ENCODE results near the gene ZNHIT6. TPM values are rescaled to one million over a fixed set of nuclear protein-coding genes. Genes with fewer than 3 reads are reported as not detected.

The ZNHIT6 gene
- total RNA-seq, 2 experiments from 2014 or later = 16.7 to 17.9 TPM

- no peak for DNase-seq
- Mint-ChIP-seq H3K27ac (no peak overlapping the region), H3K4me1 (ENCODE audit: low read depth) (no peaks in the 10 kb centered on the region), H3K4me3 (no peak overlapping the region), H3K9me3 (ENCODE audit: insufficient read depth) (peaks cover 8% of the 10 kb centered on the region), H3K36me3 (ENCODE audit: low read depth) (no peaks in the 10 kb centered on the region), H3K27me3 (ENCODE audit: low read depth) (no peaks in the 10 kb centered on the region)
- ChIA-PET CTCF (interaction anchor here (0.8 to 1.7 kb wide), 3 partner anchors 10 to 80 kb away, joined by 3 to 5 read pairs (median 5); no protein-coding TSS in a partner anchor), POLR2A (no interaction called here)
- no peak for ATAC-seq
Observed at GRCh38 chr1:85612704-85613361, 95.4 kb downstream of the ZNHIT6 start.

- no peaks in the 10 kb centered on the region for H3K4me1 Mint-ChIP-seq (ENCODE audit: low read depth)
- H3K4me3 Mint-ChIP-seq = no peak overlapping the region
- peaks cover 8% of the 10 kb centered on the region for H3K9me3 Mint-ChIP-seq (ENCODE audit: insufficient read depth)
- no peaks in the 10 kb centered on the region for H3K27me3 Mint-ChIP-seq (ENCODE audit: low read depth)
- DNase-seq = no peak
- ChIA-PET CTCF (interaction anchor here (1.7 kb wide), 1 partner anchor 81 kb away, joined by 5 read pairs; no protein-coding TSS in a partner anchor), POLR2A (no interaction called here)
- H3K36me3 Mint-ChIP-seq (ENCODE audit: low read depth) = no peaks in the 10 kb centered on the region
- H3K27ac Mint-ChIP-seq = no peak overlapping the region
- ATAC-seq = no peak
Observed at GRCh38 chr1:85611856-85612255, 96.4 kb downstream of the ZNHIT6 start.

DNA sequence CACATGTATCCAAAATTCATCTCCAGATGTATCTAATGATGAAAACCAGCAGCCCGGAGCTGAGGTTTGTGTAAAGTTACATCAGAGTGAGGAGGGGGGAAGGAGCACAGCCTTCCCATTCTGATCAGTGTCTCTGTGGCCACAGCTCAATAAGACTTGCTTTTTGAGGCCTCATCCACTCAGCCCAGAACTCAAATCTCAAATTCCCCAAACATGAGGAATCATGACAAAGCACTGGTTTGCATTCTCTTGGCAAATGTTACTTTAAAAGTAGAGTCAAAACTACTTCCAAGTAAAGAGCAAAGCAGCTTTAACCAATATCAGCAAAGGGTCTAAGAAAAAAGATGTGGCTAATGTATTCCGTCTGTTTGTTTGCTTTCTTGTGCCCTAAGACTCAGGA, 96.8 kb downstream of the ZNHIT6 start:
- Mint-ChIP-seq H3K9me3 (ENCODE audit: insufficient read depth) (peaks cover 4% of the 10 kb centered on the region), H3K27ac (no peak overlapping the region), H3K4me3 (no peak overlapping the region), H3K4me1 (ENCODE audit: low read depth) (no peaks in the 10 kb centered on the region), H3K27me3 (ENCODE audit: low read depth) (no peaks in the 10 kb centered on the region), H3K36me3 (ENCODE audit: low read depth) (no peaks in the 10 kb centered on the region)
- DNase-seq (no peak), ATAC-seq (no peak)
- ChIA-PET CTCF (no interaction called here), POLR2A (no interaction called here)

DNA sequence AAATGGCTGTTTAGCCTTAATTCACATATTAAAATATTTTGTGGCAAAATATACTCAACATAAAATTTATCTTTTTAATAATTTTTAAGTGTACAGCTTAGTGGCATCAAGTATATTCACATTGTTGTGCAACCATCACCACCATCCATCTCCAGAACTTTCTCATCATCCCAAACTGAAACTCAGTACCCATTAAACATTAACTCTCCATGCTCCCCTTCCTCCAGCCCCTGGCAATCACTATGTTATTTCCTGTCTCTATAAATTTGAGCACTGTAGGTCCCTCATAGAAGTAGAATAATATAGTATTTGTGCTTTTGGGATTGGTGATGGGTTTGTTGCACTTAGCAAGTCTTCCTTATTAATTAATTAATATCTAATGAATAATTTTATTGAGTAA, 98.3 kb downstream of the ZNHIT6 start:
- ATAC-seq = no peak
- no peak for DNase-seq
- ChIA-PET CTCF (no interaction called here), POLR2A (no interaction called here)
- no peaks in the 10 kb centered on the region for H3K4me1 Mint-ChIP-seq (ENCODE audit: low read depth)
- no peaks in the 10 kb centered on the region for H3K9me3 Mint-ChIP-seq (ENCODE audit: insufficient read depth)
- H3K36me3 Mint-ChIP-seq (ENCODE audit: low read depth) = no peaks in the 10 kb centered on the region
- H3K27me3 Mint-ChIP-seq (ENCODE audit: low read depth) = no peaks in the 10 kb centered on the region
- H3K4me3 Mint-ChIP-seq = no peak overlapping the region
- H3K27ac Mint-ChIP-seq = no peak overlapping the region

DNA sequence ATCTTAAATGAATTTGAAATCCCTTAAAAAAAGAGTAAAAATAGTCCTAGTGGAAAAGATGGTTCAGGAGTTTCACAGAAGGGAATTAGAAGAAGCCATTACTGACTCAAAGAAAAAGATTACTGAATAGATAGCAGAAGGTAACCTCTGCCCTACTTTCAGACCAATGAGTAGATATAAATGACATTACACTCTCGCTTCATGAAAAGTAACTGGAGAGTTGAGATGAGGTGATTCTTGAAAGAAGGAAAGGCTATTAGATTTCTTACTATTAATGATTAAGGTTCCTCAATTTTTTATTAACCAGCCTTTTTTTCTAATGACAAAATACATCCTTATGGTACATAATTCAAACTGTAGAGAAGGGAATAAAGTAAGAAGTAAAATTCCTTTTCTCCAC, 99.4 kb downstream of the ZNHIT6 start:
- ChIA-PET POLR2A (no interaction called here), CTCF (no interaction called here)
- no peaks in the 10 kb centered on the region for H3K9me3 Mint-ChIP-seq (ENCODE audit: insufficient read depth)
- H3K4me3 Mint-ChIP-seq = no peak overlapping the region
- no peaks in the 10 kb centered on the region for H3K36me3 Mint-ChIP-seq (ENCODE audit: low read depth)
- no peak overlapping the region for H3K27ac Mint-ChIP-seq
- DNase-seq = no peak
- no peaks in the 10 kb centered on the region for H3K4me1 Mint-ChIP-seq (ENCODE audit: low read depth)
- H3K27me3 Mint-ChIP-seq (ENCODE audit: low read depth) = no peaks in the 10 kb centered on the region
- ATAC-seq = no peak

GRCh38 chr1:85607921-85608265, 100.3 kb downstream of the ZNHIT6 start:
- no peaks in the 10 kb centered on the region for H3K4me1 Mint-ChIP-seq (ENCODE audit: low read depth)
- DNase-seq = no peak
- no peaks in the 10 kb centered on the region for H3K27me3 Mint-ChIP-seq (ENCODE audit: low read depth)
- CTCF ChIA-PET = no interaction called here
- no peaks in the 10 kb centered on the region for H3K36me3 Mint-ChIP-seq (ENCODE audit: low read depth)
- POLR2A ChIA-PET = no interaction called here
- ATAC-seq = no peak
- no peak overlapping the region for H3K4me3 Mint-ChIP-seq
- H3K27ac Mint-ChIP-seq = no peak overlapping the region
- H3K9me3 Mint-ChIP-seq (ENCODE audit: insufficient read depth) = no peaks in the 10 kb centered on the region

GRCh38 chr1:85607126-85607920, 100.9 kb downstream of the ZNHIT6 start:
- H3K27ac Mint-ChIP-seq = no peak overlapping the region
- H3K27me3 Mint-ChIP-seq (ENCODE audit: low read depth) = no peaks in the 10 kb centered on the region
- ChIA-PET CTCF (interaction anchor here (1.1 kb wide), 1 partner anchor 26 kb away, joined by 4 read pairs; the partner anchor contains the start of gene CCN1), POLR2A (no interaction called here)
- no peaks in the 10 kb centered on the region for H3K36me3 Mint-ChIP-seq (ENCODE audit: low read depth)
- DNase-seq (no peak), ATAC-seq (no peak)
- no peaks in the 10 kb centered on the region for H3K4me1 Mint-ChIP-seq (ENCODE audit: low read depth)
- no peak overlapping the region for H3K4me3 Mint-ChIP-seq
- no peaks in the 10 kb centered on the region for H3K9me3 Mint-ChIP-seq (ENCODE audit: insufficient read depth)

DNA sequence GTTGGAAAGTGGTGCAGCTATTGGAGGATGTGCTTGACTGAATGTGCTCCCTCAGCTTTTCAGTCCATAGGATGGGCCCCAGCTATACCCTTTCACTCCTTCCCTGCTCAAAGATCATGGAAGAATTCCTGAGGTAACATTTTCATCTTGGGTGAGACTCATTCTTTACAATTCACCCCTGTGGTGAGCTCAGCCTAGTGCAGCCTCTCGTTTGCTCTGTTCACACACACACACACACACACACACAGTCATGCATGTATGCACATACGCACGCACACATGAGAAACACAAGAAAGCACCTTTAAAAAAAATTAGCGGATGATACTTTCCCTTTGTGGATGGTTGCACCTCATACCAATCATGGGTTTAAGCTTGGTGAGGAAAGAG, 101.8 kb downstream of the ZNHIT6 start:
- no peaks in the 10 kb centered on the region for H3K27me3 Mint-ChIP-seq (ENCODE audit: low read depth)
- no peaks in the 10 kb centered on the region for H3K4me1 Mint-ChIP-seq (ENCODE audit: low read depth)
- no peak for ATAC-seq
- no peaks in the 10 kb centered on the region for H3K9me3 Mint-ChIP-seq (ENCODE audit: insufficient read depth)
- no peak overlapping the region for H3K27ac Mint-ChIP-seq
- DNase-seq = no peak
- H3K4me3 Mint-ChIP-seq = no peak overlapping the region
- POLR2A ChIA-PET = no interaction called here
- H3K36me3 Mint-ChIP-seq (ENCODE audit: low read depth) = no peaks in the 10 kb centered on the region
- CTCF ChIA-PET = interaction anchor here (1.1 kb wide), 1 partner anchor 25 kb away, joined by 4 read pairs; the partner anchor contains the start of gene CCN1

GRCh38 chr1:85605484-85606413, 102.5 kb downstream of the ZNHIT6 start:
- H3K4me3 Mint-ChIP-seq = no peak overlapping the region
- no peaks in the 10 kb centered on the region for H3K9me3 Mint-ChIP-seq (ENCODE audit: insufficient read depth)
- CTCF ChIA-PET = no interaction called here
- ATAC-seq (no peak), DNase-seq (no peak)
- no peaks in the 10 kb centered on the region for H3K4me1 Mint-ChIP-seq (ENCODE audit: low read depth)
- POLR2A ChIA-PET = no interaction called here
- no peaks in the 10 kb centered on the region for H3K27me3 Mint-ChIP-seq (ENCODE audit: low read depth)
- H3K27ac Mint-ChIP-seq = no peak overlapping the region
- no peaks in the 10 kb centered on the region for H3K36me3 Mint-ChIP-seq (ENCODE audit: low read depth)

- ChIA-PET POLR2A (no interaction called here), CTCF (no interaction called here)
Observed at GRCh38 chr1:85604298-85604997, 103.8 kb downstream of the ZNHIT6 start.

GRCh38 chr1:85603086-85603880, 105.0 kb downstream of the ZNHIT6 start:
- CTCF ChIA-PET = interaction anchor here (1.7 kb wide), 1 partner anchor 10 kb away, joined by 5 read pairs; no protein-coding TSS in a partner anchor
- DNase-seq (no peak), ATAC-seq (no peak)
- H3K27ac Mint-ChIP-seq = no peak overlapping the region
- POLR2A ChIA-PET = no interaction called here
- no peak overlapping the region for H3K4me3 Mint-ChIP-seq
- no peaks in the 10 kb centered on the region for H3K4me1 Mint-ChIP-seq (ENCODE audit: low read depth)
- H3K27me3 Mint-ChIP-seq (ENCODE audit: low read depth) = no peaks in the 10 kb centered on the region
- H3K9me3 Mint-ChIP-seq (ENCODE audit: insufficient read depth) = no peaks in the 10 kb centered on the region
- H3K36me3 Mint-ChIP-seq (ENCODE audit: low read depth) = no peaks in the 10 kb centered on the region

More at GRCh38 chr1:85604298-85604997, 103.8 kb downstream of the ZNHIT6 start:
- Mint-ChIP-seq H3K27ac (no peak overlapping the region), H3K36me3 (ENCODE audit: low read depth) (no peaks in the 10 kb centered on the region), H3K27me3 (ENCODE audit: low read depth) (no peaks in the 10 kb centered on the region), H3K4me1 (ENCODE audit: low read depth) (no peaks in the 10 kb centered on the region), H3K4me3 (no peak overlapping the region), H3K9me3 (ENCODE audit: insufficient read depth) (no peaks in the 10 kb centered on the region)
- DNase-seq = no peak
- no peak for ATAC-seq
